Hepatic stellate cell (primary cell): ENCODE results near the gene DBNDD2.

ENCODE experiments used
- DNase-seq: peaks from one replicate; pipeline ENCODE4 v3.0.0; 2011; ENCODE audit warnings: low spot score

The DBNDD2 gene

DNA sequence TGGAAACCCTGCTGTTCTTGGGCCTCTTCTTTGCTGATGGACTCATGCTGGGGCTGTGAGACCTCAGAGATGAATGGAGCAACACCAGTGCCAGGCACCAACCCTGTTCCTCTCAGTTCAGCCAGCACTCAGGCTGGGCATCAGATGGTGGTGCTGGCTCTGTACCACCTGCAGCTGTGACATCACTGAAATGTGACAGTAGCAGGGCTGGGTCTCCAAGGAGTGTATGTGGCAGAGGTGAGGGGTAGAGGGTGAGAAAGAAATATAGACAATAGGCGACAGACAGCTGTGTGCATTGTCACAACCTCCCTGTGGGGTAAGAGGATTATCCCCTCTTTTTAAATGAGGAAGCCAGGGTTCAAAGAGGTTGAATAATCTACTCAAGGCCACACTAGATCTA lies 29.9 kb upstream of the DBNDD2 start, which contains the start of gene TP53TG5:
TSS of gene TP53TG5 (minus strand) at position 135 of the 400 bp plus-strand sequence. CDS start at position 46, 89 bp downstream.
- DNase-seq, result no peak

DNA sequence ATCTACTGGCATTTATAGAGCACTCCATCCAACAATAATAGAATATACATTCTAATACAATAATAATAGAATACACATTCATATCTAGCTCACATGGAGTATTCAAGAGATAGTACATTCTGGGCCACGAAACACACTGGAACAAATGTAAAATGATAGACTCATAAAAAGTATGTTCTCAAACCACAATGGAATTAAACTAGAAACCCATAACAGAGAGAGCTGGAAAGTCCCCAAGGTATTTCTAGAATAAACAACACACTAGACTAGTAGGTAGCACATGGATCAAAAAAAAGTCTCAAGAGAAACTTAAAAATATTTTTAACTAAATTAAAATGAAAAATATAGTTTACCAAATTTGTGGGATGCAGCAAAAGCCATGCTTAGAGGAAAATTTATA lies 20.8 kb upstream of the DBNDD2 start:
- DNase-seq, result no peak

DNA sequence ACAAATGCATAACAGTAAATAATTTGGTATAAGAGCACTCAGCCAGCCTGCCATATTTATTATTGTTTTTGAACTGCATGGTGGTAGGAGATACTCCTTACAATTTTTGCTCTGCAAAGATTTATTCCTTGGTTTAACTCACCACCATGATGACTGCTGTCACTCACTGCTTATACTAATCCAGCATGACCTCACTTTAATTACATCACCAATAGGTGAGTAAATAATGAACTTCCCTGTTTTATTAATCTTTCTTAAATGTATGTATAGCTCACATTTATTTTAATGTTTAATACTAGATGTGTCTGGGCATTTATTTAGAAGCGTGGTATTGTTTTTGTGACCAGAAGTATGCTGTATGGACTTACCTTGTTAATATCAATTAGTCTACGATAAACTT lies 17.2 kb upstream of the DBNDD2 start:
- DNase-seq, result no peak

DNA sequence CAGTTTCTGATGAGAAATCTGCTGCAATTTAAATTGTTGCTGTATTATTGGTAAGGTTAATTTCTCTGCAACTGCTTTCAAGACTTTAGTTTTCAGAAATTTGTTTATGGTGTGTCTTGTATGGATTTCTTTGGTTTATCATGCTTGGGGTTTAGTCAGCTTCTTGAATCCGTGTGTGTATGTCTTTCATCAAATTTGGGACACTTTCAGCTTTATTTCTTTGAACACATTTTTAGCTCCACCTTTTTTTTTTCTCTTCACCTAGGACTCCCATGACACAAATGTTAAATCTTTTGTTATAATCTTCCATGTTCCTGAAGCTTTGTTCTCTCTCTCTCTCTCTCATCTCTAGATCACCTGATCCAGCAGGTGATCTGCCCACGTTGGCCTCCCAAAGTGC lies 16.5 kb upstream of the DBNDD2 start:
- no peak for DNase-seq

DNA sequence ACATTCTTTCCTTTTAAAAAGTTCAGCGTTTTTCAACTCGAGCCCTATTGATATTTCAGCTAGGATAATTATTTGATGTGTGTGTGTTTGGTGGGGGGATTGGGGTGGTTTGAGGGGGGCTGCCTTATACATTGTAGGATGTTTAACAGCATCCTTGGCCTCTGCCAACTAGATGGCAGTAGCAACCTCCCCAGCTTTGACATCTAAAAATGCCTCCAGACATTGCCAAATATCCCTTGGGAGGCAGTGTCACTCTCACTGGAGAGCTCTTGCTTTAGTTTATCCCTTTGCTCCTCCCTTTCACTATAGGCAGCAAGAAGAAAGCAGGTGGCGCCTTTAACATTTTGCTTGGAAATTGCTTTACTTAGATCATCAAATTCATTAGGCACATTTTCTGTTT lies 15.4 kb upstream of the DBNDD2 start:
- DNase-seq, result no peak

DNA sequence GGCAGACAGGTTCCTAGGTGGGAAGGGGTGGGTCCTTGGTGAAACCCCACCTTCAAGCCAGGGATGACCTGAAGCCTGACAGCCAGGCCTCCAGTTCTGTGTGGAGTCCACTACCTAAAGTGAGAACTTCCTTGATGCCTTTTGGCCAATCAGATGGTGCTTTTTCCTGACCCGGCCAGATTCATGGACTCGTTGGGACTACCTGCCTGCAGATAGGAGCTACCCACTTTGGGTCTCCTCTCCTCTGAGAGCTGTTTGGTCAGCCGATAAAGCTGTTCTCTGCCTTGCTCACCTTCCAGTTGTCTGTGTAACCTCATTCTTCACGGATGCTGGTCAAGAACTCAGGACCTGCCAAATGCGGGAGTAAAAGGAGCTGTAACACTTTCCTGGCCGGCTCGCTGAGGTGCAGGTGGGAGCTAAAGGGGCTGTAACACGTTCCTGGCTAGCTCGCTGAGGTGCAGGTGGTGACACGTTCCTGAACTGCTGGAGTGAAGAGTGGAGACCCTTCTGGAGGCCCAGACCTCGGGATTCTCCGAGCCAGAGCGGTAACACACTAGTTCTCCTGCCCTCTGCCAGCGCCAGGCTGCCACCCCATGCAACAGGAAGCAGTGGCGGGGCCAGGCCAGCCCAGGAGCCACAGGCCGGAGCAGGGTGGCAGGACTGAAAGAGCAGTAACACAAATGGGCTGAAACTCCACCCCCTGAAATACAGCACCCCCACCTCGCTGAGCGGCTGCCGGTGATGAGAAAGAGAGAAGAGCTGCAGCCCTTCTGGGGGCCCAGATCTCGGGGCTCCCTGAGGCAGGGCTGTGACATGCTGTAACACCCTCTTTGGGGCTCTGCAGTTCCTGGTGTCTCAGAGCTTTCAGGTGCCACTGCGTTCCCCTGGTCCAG lies 13.6 kb upstream of the DBNDD2 start:
- DNase-seq, result no peak

DNA sequence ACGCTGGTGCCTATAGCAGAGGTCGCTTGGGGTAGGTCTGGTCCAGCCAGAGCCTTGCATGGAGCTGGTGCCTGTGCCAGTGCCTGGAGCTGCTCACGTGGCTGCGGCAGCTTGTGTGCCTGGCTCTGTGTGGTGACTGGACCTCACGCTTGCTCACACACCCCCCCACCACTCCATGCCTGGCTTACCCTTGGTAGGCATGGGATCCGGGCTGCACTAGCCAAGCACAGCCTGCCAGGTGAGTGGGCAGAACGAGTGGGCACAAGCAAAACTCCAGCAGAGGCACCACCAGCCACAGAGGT lies 13.0 kb upstream of the DBNDD2 start:
- no peak for DNase-seq

DNA sequence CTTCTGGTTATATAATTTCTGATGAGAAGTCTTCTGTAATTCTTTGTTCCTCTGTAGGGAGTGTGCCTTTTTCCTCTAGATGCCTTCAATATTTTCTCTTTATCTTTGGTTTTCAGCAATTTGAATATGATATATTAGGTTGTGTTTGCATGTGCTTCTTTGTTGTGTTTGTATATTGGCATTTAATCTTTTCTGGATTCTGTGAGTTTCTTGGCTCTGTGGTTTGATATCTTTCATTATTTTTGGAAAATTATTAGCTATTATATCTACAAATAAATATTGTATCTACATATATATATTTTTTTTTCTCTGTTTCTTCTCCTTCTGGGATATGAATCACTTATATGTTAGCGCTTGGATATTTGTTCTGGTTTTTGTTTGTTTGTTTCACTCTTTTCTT lies 9.1 kb upstream of the DBNDD2 start:
- DNase-seq, result no peak

DNA sequence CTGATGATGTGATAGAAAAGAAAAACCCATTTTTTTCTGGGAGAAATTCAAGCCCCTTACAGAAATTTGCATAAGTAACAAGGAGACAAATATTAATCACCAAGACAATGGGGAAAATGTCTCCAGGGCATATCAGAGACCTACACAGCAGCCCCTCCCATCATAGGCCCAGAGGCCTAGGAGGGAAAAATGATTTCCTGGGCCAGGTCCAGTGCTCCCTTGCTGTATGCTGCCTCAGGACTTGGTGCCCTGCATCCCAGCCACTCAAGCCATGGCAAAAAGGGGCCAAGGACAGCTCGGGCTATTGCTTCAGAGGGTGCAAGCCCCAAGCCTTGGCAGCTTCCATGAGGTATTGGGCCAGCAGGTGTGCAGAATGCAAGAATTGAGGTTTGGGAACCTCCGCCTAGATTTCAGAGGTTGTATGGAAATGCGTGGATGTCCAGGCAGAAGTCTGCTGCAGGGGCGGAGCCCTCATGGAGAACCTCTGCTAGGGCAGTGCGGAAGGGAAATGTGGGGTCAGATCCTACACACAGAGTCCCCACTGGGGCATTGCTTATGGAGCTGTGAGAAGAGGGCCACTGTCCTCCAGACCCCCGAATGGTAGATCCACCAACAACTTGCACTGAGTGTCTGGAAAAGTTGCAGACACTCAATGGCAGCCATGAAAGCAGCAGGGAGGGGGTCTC lies 7.6 kb upstream of the DBNDD2 start:
- no peak for DNase-seq

DNA sequence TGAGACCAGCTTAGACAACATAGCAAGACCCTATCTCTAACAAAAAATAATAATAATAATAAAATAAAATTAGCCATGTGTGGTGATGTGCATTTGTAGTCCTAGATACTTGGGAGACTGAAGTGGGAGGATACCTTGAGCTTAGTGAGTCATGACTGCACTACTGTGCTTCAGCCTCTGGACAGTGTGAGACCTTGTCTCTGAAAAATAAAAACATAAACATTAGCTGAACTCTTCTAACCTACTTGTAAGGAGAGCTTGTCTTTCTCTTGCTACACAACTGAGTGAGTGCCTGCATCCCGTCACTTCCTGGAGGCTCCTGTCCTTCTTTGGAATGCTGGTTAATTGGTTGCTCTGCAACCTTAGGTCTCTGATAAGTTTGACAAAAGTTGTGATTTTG lies 5.1 kb upstream of the DBNDD2 start:
- DNase-seq, result peak; percentile 26

DNA sequence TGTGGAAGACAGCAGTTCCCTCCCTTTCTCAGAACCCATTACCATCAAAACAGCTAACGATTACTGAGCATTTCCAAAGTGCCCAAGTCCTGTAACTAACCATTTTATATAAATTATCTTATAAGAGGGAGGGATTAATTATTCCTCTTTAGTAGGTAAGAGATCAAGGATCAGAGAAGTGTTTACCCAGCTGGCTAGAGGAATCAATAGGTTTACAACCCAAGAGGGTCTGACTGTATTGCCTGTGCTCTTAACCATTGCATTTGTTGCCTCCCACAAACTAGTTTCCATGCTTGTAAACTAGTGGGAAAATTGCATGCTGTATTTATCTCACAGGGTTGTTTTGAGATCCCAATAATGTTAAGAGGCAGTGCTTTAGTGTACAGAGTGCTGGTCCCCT lies 3.7 kb upstream of the DBNDD2 start:
- DNase-seq, result no peak

DNA sequence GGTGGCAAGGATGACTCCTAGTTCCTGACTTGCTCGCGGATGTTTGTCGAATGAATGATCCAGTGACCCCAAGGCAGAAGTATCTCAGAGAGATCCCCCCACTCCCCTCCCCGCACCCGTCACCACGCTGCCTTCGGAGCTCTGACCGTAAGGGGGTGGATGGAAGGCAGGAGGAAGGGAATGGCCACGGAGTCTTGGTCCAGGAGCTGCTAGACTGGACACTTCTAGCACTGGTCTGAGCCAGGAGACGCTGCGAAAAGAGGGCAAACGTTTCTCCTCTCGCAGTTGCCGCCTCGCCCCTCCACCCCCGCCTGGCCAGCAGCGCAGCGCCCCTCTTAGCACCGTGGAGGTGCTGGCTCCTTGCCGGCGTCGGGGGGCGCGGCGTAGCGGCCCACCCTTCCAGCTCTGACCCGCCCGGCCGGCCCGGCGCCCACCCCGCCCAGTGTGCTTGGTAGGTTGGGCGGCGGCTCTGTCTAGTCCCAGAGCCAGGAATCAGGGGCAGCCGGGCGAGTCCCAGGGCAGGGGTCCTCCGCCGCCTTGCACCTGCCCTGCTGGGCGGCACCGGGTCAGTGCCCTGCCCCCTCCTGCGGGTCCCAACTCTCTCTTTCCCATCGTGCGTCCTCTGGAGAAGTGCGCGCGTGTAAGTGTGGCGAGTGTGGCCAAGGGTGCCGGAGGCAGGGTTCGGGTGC lies 2.4 kb upstream of the DBNDD2 start:
- peak; percentile 54 for DNase-seq

DNA sequence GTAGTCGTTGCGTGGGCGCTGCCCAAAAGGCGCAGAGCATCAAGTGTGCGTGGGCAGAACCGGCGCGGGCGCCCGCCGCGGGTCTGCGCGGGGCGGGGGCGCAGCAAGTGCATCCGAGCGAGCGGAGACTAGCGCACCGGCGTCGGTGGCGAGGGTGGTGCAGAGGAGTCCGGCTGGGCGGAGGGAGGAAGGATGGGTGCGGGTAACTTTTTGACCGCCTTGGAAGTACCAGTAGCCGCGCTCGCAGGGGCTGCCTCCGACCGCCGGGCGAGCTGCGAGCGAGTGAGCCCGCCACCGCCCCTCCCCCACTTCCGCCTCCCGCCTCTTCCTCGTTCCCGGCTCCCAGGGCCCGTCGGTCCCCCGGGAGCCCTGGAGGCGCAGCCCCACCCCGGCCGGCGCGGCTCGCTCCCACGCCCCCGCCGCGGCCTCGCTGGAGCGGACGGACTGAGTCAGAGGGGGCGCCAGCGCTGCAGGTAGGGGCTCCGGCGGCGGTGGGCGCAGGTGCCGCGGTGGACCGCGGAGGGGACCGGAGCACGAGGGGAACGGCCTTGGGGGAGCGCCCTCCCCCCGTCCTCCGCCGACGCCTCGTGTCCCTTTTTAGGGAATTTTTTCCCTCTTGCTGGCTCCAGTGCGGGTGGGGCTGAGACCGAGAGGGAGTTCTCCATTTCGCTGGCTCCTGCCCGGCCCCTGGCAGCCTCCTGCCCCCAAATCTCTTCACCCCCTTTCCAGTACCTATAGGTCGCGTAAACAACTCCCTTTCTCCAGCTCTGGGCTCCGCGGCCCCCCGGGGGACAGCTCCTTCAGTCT lies 1.6 kb upstream of the DBNDD2 start:
- DNase-seq, result peak; percentile 84

DNA sequence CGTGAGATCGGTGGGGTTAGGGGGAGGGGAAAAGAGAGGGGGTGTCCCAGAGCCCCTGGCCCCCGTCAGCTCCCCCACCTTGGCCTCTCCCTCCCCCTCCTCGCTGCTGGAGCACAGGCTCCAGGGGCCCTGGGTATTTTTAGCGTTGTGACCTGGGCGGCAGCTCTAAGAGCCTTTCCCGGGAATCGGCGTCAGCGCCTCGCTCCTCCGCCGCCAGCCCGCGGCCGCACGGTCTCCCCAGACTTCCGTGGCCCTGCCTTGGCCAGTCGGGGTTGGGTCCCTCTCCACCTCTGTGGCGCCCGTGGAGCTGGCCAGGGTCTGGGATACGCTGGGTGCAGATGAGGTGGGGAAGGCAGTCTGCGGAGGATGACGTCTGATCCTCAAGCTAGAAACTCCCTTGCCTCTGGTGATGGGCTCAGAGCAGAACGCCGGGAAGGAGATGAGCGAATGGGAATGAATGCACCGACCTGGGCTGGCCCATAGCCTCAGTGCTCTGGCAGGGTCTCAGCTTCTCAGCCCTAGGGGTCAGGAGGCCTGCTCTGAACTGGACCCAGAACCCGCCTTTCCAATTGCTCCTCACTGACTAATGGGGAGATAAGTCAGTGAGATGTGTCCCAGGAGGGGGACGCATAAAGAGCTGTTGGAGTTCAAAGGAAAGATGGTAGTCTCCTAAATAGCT lies 883 bp upstream of the DBNDD2 start:
- peak; percentile 77 for DNase-seq

DNA sequence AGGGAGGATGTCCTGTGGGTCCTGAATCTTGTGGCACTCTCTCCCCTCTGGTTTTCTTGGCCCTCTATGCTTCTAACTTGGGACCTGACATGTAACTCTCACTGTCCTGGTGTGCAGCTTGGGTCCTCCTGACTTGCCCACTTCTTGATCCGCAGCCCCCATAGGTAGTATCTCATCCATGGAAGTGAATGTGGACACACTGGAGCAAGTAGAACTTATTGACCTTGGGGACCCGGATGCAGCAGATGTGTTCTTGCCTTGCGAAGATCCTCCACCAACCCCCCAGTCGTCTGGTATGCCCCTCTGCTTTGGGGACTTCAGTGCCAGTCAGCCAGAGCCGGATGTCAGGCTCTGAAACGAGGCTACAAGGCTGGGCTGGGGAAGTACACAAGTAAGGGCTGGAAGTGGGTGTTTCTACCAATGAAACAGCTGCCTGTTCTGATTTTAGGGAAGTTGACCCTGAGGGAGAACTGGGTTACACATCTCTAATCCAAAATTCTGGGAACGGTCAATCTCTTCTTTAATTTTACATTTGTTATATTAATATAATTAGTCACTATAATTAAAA lies 641 bp downstream of the DBNDD2 start:
- no peak for DNase-seq

DNA sequence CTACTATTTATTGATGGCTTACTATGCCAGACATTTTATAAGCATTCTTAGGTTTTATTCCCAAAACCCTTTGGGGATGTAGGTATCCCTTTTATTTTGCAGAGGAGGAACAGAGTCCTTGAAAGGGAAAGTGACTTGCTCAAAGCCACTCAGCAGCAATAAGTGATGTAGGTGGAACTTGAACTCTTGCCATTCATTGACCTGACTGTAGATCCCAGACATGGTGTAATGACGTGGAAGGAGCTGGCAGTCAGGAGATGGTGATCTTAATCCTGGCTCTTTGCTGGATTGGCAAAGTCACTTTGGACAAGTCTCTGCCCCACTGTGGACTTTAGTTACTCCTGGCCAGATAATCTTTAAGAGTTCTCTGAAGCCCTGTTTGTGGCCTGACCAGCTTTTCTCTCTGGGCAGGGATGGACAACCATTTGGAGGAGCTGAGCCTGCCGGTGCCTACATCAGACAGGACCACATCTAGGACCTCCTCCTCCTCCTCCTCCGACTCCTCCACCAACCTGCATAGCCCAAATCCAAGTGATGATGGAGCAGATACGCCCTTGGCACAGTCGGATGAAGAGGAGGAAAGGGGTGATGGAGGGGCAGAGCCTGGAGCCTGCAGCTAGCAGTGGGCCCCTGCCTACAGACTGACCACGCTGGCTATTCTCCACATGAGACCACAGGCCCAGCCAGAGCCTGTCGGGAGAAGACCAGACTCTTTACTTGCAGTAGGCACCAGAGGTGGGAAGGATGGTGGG lies 1.6 kb downstream of the DBNDD2 start:
- no peak for DNase-seq

DNA sequence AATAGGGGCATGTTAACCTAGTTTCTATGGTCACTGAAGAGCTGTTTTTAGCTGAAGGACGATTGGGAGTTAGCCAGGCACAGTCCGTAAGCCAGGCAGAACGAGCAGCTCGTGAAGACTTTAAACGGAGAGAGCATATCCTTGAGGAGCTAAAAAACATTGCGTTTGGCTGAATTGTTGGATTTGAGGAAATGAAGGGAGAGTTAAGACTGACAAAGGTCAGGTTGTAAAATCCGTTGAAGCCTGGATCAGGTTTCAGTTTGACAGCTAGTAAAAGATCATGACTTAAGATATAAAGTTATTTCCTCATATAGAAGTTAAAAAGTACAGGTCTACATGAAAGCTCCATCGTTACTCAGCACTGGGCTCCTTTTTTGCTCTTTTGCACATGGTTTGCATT lies 2.8 kb downstream of the DBNDD2 start:
- DNase-seq, result no peak

DNA sequence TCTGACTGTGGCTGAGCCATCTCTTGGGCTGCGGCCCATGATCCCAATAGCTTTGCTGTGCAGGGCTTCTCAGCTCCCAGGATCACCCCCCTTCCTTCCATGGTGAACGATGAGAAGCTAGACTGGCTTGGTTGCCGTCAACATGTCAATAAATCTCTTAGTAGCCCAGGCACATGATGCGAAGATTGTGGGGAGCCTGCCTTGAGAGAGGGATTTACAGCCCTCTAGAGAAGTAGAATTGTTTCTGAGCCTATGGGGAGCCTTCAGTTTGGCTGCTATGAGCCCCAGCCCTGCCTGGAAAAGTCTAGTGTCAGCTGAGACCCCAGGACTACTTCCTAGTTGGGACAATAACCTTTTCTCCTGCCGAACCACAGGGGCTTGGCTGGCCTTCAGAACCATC lies 4.6 kb downstream of the DBNDD2 start:
- DNase-seq, result no peak

DNA sequence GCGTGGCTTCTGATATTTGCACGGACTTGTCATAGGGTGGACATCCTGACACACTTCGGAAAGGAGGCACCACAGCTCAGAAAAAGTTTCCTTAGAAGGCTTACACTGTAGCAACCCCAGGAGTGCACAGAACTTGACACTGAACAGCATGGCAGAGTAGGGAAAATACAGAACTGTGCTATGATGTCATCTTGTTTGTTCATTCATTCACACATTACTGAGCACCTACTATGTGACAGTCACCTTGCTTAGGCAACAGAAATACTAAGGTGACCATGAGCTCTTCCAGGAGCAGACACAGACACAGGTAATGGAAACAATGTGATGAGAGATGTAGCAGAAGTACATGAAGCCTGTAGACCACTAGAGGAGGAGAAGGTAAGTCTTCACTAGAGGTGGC lies 5.4 kb downstream of the DBNDD2 start:
- no peak for DNase-seq

DNA sequence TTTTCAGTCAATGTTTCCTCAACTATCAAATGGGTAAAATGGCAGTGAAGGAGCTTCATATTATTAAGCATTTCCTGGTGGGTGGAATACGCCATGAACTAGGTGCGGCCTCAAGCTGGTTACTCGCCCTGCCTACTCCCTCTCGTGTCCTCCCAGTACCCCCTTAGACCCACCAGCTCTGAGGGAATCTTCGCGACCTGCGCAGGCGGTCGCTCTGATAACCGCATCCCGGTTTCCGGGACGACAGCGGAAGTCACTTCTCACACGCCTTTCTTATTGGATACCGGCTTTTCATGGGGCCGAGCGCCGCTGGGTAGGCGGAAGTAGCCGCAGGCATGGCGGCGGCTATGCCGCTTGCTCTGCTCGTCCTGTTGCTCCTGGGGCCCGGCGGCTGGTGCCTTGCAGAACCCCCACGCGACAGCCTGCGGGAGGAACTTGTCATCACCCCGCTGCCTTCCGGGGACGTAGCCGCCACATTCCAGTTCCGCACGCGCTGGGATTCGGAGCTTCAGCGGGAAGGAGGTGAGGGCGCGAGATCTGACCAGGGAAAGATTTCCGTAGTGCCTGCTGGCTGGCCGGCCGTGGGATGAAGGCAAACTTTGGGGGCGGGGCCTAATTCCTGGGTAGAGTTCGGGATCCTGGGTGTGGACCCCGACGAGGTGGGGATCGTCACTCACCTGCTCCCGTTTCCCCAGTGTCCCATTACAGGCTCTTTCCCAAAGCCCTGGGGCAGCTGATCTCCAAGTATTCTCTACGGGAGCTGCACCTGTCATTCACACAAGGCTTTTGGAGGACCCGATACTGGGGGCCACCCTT lies 7.9 kb downstream of the DBNDD2 start, which contains the start of gene PIGT:
TSS of gene PIGT (plus strand) at position 320 of the 816 bp plus-strand sequence. CDS start at position 336, 16 bp downstream.
- peak; percentile 86 for DNase-seq
